HG03095 (cell line): ENCODE results near the gene EGLN3.
"Not testable (repeated sequence)": the region's sequence is repeated elsewhere in the genome, so short reads cannot be mapped to it uniquely, and the experiment has no call there.

Experiments
- ATAC-seq: cut with Tn5 transposase; IDR thresholded peaks from one replicate; pipeline ENCODE4 v1.9.1; 2021; ENCODE audit warnings: moderate library complexity; ENCODE audit not compliant: unreplicated experiment

The EGLN3 gene

DNA sequence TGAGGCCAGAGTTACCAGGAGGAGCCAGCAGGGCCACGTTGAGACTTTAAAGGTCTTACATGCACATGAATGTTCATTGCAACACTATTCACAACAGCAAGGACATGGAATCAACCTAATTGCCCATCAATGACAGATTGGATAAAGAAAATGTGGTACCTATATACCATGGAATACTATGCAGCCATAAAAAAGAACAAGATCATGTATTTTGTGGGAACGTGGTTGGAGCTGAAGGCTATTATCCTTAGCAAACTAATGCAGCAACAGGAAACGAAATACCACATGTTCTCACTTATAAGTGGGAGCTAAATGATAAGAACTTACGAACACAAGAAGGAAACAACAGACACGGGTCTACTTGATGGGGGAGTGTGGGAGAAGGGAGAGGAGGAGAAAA is 11.6 kb upstream of the EGLN3 start:
- ATAC-seq: not testable (repeated sequence)

DNA sequence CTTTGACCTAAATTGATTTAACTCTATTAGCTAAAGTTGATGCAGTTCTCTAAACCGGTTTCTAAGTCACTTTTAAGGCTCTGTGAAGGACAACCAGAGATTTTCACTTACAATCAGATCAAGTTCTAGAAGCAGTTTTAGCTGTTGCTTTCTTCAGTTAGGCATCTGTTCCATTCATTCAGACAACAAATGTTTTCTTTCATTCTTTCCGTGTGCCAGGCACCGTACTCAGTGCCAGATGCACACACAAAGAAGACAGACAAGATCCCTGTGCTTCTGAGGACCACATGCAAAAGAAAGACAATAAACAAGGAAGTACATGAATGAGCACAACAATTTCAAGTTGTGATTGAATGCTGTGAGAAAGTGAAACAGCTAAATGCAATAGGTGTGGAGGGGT is 11.1 kb upstream of the EGLN3 start:
- no peak for ATAC-seq

DNA sequence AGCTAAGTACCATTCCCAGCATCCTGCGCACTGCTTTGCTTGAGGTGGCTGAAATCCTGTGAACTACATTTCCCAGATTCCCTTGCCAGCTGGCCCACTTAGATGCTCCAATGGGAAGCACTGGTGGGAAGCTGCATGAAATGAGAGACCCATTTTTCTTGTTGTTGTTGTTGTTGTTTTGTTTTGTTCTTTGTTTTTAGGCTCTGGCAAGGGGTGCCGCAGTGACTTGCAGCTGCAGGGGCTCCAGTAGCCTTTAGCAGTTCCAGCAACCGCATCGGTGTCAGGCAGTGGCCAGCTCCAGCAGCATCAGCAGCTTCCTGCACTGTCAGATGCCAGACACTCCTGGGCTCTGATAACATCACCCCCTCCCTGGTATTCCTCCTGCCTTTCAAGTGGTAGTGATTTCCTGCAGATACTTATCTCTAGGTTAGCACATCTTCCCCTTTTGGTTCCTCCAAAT is 8.8 kb upstream of the EGLN3 start:
- no peak for ATAC-seq

DNA sequence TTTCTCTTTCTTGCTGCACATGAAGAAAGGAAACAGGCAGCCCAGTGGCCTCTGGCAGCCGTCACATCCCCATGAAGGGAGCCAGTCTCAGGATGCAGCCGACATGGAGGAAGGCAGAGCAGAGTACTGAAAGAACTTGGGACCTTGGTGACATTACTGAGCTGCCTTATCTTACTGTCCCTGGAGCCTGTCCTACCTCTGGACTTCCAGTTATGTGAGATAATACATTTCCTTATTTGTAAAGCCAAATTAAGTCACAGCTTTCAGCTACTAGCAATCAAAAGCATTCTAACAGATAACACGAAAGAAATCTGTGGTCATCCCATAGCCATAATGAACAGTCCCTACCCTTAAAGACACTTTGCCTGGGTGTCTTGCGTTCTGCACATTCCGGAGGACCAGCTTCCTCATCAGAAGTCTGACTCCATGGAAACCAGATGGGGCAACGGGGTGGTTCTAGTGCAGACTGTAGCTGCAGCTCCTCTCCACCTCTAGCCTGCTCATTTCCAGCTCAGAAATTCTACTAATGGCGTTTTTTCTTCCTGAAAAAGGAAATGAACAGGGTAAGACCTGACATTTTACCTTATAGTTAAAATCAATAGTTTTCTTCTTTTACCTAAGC is 7.8 kb upstream of the EGLN3 start:
- no peak for ATAC-seq

DNA sequence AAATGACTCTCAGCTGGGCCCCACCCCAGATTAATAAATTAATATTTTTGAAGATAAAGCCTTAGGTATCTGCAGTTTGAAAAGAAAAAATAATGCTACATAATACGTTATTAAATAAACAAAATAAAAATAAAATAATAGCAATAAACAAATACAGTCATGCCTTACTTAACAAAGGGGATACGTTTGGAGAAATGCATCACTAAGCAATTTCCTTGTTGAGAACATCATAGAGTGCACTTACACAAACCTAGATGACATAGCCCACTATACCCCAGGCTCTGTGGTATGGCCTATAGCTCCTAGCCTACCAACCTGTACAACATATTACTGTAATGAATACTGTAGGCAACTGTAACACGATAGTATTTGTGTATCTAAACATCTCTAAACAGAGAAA is 7.1 kb upstream of the EGLN3 start:
- ATAC-seq: no peak

DNA sequence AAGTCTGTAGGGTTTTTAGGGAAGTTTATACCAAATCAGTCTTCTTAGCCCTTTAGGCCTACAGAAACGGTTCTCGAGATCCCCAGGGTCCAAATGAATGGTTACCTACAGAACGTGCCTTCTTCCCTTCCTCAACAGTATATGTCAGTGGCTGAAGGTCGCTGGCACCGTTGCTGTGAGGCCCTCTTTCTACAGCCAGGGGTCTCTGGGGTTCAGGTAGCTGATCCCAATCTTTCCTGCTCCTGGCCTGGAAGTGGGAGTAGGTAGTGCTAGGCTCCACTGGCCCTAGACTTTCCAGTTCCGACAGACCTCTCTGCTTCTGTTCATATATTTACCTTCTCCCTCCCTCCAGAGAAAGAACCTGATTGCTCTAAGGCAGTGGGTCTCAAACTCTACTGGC is 6.4 kb upstream of the EGLN3 start:
- ATAC-seq: no peak

DNA sequence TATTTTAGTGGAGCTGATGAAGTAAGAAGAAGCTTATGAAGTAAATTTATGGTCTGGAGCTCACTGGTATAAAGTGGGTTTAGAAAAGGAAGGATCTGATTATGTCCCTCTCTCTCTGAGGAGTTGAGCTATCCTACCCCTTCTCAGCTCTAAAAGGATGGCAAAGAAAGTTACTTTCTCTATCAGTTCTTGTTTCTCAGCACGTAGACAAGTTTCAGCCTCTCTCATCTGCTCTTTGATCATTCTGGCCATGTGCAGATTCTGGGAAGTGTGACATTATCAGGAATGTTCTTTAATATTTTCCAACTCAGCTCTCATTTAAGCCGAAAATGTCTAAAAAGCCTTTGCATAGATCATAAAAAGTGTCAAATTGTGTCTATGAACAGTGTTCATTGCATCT is 5.8 kb upstream of the EGLN3 start:
- no peak for ATAC-seq

DNA sequence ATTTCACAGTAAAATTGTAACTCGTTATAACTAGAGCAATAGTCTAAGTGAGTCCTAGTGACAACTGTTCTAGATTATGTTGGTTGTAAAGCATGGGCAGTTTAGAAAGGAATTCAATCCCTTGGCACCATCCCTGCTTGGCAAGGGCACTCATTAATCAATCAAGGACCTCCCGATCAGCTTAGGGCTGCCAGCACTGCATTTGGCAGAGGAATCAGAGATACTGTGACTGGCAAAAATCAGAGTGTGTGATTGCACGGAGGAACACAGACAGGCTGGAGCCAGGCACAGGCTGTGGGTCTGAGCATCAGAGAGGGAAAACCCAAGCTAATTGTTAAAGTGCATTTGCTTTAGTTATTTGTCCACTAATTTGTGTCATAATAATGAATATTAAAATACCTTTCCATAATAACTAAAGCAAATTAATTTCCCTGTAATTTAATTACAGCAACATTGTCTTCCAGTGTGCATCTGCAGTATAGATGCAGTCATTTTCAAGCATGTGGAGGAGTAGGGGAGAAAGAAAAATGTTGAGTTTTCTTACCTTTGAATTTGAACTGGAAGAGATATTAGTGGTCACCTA is 3.2 kb upstream of the EGLN3 start:
- ATAC-seq: no peak

DNA sequence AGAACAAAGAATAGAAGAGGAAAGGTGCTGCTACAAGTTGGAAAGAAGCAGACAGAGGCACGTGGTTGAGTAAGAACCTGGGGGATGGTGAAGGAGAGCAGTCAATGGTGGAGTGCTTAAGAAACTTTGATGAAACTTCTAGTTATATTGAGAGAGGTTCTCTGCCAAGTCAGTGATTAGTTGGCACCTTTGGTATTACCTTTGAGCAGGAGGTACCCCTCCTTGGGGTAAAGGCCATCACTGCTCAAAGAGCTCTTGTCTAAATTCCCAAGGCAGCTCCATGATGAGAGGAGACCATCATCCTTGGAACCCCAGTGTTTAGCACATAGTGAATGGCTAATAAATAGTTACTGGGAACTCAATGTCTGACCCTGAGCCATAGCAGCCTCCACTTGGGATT is 1.7 kb upstream of the EGLN3 start:
- no peak for ATAC-seq

DNA sequence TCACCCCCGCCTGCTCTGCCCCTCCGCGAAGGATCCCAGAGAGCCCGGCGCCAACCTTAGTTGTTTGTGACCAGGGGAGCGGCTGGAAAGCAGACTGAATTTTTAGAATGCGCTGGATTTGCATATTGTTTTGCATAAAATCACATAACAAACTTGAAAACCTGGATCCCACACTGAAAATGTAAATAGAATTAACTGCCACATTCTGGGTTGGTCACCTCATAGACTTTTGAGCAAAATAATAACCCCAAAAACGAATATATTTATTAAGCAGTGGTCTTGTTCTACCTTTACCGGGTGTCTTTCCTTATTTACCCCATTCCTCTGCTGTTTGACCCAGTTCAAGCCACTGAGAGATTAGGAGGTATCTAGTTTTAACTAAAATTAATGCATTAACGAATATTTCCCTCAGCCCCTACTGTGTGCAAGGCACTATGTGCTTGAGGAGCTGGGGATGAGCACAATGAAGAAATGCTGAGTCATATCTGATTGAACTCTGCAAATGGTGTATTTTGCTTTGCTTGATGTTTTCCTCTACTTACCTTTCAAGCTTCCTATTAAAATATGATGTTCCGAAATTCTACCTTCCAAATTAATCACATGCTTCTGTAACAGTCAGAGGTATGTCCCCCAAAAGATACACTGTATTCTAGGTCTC is 438 bp upstream of the EGLN3 start:
- no peak for ATAC-seq

DNA sequence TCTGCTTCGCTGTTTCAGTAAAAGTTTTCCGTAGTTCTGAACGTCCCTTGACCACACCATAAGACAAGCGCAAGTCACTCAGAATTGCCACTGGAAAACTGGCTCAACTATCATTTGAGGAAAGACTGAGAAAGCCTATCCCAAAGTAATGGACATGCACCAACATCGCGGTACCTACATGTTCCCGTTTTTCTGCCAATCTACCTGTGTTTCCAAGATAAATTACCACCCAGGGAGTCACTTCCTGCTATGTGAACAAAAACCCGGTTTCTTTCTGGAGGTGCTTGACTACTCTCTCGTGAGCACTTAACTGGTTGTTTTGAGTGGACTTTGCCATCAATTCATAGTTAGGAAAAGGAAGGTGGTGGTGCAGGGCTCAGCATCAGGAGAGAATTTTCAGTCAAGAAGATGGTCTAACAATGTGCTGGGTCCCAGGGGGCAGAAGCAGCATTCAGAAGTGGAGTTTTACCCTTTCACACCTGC is 1.4 kb downstream of the EGLN3 start:
- no peak for ATAC-seq

DNA sequence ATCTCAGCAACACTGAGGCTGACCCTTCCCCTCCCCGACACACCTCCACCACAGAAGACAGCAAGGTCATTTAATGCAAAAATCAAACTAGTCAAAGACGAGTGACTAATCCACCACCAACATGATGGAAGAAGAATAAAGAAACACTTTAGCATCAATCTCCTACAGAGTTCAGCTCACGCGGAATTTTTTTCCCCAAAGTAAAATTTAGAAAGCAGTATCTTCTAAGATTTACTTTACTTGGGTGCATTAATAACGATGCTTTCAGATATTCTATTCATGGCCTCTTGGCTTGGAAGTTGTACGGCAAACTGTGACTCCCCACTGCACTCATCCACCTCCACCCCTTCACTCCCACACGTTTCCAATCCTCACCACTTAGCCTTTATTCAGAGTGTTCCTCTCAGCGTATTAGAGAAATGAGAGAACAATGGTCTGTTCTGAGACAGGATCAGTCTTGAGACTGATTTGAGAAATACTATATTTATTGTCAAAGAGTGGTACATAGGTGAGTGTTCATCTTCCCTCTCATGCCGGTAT is 1.9 kb downstream of the EGLN3 start:
- ATAC-seq: no peak

DNA sequence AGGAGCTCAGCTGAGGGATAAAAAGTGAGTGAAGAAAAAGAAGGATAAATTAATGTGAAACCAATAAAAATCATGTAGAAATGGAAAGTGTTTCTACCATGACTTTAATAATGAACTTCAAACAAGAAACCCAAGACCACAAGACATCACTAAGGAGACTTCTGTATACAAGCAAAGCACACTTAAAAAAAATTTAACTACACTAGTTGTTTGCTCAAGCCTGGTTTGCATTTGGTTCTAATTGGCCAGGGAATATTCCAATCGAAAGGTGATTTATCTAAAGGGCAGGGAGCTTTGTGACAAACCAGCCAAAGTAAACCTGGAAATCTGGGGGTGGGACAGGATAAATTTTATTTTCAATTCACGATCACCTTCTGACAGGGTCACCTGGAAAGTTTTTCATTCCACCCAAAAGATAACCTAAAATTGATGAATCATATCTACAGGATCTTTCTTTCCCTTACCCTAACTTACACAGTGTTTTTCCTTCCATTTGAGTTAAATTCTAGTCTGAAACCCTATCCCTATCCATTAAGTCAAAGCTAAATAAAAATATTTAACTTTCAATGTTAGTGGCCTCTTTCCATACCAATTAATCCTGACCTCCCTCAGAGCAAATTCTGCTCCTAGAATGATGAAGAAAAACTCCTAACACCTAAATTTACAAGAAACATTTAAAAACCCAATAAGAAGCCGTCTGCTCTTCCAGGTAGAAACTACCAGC is 2.6 kb downstream of the EGLN3 start:
- no peak for ATAC-seq

DNA sequence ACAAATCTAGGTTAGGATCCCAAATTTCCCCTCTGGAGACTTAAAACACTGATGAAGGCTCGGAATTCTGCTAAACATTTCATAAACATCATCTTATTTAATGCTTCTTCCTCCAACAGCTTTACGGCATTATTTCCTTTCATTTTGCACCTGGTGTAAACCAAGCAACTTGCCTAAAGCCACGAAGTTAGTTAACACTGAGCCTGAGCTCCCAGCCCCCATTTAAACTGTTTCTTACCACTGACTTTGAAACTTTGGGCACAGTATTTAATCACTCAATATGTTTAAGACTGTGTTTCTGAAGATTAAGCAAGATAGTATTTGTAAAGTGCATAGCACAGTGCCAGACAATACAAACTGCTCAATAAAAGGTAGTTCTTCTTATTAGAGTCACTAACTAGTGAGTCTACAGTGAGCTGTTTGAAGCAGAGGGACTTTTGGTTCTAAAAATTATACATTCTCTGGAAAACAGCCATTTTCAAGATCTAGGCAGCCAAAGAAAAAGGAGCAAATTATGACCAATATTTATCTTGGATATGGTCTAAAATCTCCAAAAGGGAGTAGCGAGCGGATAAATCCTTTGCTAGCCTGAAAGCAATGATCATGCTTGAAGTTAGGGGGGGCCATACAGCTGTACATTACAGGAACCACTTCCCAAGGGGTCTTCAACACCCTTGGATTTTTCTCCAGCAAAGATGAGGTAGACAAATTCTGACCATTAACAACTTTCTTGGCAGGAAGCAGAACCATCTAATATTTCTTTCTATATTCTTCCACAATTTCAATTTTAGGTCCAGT is 4.0 kb downstream of the EGLN3 start:
- ATAC-seq: no peak

DNA sequence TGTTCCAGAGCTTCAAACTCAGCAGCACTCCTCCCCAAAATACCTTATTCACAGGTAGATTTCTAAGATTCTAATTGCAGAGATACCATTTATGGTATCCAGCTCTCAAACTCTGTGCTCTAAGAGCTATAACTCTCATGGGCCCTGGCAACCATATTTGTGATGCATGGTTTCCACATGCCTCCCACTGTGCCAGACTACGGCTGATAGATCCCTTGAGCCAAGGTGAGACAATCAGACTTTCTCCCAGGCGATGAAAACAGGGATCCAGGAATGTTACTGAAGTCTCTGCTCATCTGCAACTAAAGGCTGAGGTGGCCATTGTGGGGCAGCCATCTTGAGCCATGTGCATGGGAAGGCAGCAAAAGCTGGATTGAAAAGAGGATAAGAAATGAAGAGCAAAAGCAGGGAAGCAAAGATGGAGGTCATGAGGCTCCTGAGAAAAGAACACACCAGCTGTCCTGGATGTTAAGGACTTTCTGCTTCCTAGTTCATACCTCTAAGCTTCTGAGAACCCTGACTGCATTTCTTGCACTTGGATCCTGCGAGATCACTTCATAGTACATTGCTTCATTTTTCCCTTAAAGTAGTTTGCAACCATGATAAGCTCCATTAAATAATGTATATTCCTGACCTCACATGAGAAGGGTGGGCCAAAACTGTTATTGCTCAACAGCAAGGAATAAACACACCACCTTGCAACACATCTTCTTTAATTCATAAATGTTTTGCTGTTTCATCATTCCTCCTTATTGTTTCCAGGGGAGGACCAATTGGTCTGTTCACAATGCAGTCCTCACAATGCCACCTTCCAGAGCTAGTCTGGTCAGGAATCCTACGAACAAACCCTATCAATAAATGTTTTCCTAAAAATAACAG is 5.4 kb downstream of the EGLN3 start:
- ATAC-seq: no peak

DNA sequence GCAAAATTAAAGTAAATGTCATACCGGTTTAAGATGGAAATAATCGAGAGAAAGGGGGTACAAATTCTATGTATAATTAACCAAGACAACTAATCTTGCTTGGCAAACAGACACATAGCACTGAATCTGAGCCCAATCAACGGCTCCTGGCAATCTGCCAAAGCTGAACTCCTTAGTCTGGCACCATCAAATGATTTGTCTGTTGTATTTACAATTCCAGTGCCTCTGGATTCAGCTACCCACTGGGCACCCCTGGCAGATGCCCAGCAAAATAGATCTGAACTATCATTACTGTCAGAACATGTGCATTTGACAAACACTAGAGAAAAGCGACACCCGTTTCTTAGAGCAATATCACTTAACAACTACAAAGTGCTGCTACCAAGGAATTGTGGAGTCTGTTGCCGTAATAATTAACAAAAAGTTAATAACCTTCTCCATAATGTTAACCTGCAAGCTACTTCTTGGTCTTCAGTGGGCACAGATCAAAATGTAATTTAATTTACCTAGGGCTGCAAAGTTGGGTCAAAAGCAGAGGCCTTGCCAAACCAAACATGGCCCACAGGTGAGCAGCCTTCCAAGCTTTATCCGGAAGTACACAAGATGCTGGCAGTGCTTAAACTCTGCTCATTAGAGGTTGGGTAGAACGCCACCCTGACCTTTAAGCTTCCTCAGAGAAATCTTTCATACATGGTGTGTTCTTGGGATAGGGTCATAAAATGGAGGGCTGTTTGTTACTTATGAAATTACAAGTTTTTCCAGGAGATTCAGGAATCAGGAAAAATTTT is 7.6 kb downstream of the EGLN3 start:
- ATAC-seq: no peak

DNA sequence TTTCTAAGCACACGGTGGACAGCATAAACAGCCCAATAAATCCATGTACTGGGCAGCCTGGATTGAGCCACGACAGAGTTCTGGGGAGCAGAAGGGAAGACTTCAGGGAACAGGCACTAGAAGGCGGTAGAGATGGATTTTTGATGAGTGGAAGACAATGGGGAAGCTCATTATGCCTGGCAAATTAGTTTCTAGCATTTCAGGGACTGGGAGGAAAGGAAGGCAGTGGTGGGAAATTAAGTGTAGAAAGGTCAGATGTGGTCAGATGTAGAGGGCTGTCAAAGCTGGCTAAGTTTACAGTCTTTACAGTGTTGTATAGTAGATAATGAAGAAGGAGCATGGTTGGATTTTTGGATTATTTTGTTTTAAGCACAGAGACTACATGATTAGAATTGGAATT is 9.2 kb downstream of the EGLN3 start:
- ATAC-seq: no peak

DNA sequence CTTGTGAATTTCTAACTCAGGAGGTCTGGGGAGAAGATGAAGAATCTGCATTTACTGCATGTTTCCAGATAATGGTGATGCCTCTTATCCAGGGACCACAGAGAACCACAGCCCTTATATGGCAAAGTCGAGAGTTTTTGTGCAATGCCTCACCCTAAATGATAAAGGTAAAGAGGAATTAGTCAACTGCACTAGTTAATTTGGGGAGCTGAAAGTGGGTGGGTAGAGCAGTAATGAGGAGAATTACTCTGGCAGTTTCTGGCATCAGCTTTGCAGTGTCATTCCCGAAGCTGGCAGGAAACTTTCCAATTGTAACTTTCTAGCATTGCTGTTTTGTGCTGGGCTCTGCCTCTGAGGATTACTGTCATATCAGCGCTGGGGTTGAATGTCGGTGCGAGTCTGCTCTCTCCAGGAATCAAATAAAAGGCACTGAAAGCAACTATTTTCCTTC is 10.3 kb downstream of the EGLN3 start:
- no peak for ATAC-seq
